Activated CD8-positive, alpha-beta T cell treated with anti-CD3 and anti-CD28 coated beads for 36 hours (primary cell): Measurements from ENCODE around the gene PPFIBP1. TPM values are rescaled to one million over a fixed set of nuclear protein-coding genes. Genes with fewer than 3 reads are reported as not detected.

Experiments
- ATAC-seq: fragments of 200-7000 bp; cut with Tn5 transposase; one replicate; pipeline ENCODE4 v1.10.0; 2021; ENCODE audit warnings: mild to moderate bottlenecking, moderate library complexity
- CTCF ChIA-PET: fragments of 350-600 bp; sonication (Branson Sonifier 250); formaldehyde crosslinking; loops from one replicate; lab custom pipeline; 2021; ENCODE audit warnings: antibody characterized with exemption; lab: Charles Lee
- POLR2A ChIA-PET: fragments of 350-600 bp; sonication (Branson Sonifier 250); formaldehyde crosslinking; loops from one replicate; lab custom pipeline; 2021; ENCODE audit warnings: antibody characterized with exemption; lab: Charles Lee
- DNase-seq: peaks from one replicate; pipeline ENCODE4 v3.0.0-alpha.2; 2020
- H3K27ac Mint-ChIP-seq: one replicate; pipeline ENCODE4 v1.8.0; 2021; ENCODE audit warnings: mild to moderate bottlenecking, mixed read lengths
- H3K27me3 Mint-ChIP-seq: one replicate; pipeline ENCODE4 v1.8.0; 2021; ENCODE audit warnings: mixed read lengths
- H3K36me3 Mint-ChIP-seq: one replicate; pipeline ENCODE4 v1.8.0; 2021; ENCODE audit warnings: low read depth, mixed read lengths
- H3K4me1 Mint-ChIP-seq: one replicate; pipeline ENCODE4 v1.8.0; 2021; ENCODE audit warnings: low read depth, mixed read lengths
- H3K4me3 Mint-ChIP-seq: one replicate; pipeline ENCODE4 v1.8.0; 2021; ENCODE audit warnings: mild to moderate bottlenecking, moderate library complexity, mixed read lengths
- H3K9me3 Mint-ChIP-seq: one replicate; pipeline ENCODE4 v1.8.0; 2021; ENCODE audit warnings: mixed read lengths
- CTCF ChIP-seq: fragments of 200-600 bp; IDR thresholded peaks from one replicate; pipeline ENCODE4 v1.8.0; 2022; ENCODE audit warnings: antibody characterized with exemption, mild to moderate bottlenecking
- intact Hi-C: fragments of 100-400 bp; cut with micrococcal nuclease; formaldehyde crosslinking; loops from one replicate; pipeline ENCODE4 v1.10.0; 2022
- total RNA-seq, 2 experiments: library from RNA; stranded (reverse); gene quantifications; one replicate each; pipeline ENCODE4 v1.2.3, GENCODE V29; 2021

The PPFIBP1 gene
- total RNA-seq, 2 experiments from 2014 or later, result 6.6 to 8.8 TPM

- ChIA-PET CTCF (interaction anchor here (0.9 to 1.3 kb wide), 2 partner anchors 113 to 284 kb away, joined by 3 to 4 read pairs; no protein-coding TSS in a partner anchor), POLR2A (no interaction called here)
- H3K36me3 Mint-ChIP-seq, result peaks cover 20% of the 10 kb centered on the region
- peak overlapping the region; percentile 15 for H3K4me3 Mint-ChIP-seq
- no peak for TF ChIP-seq CTCF
- ATAC-seq, result no peak
- DNase-seq, result no peak
- peaks cover 6% of the 10 kb centered on the region for H3K27me3 Mint-ChIP-seq
- intact Hi-C loops, result no loop called here
- no peak overlapping the region for H3K27ac Mint-ChIP-seq
- no peaks in the 10 kb centered on the region for H3K9me3 Mint-ChIP-seq
- H3K4me1 Mint-ChIP-seq, result peaks cover 15% of the 10 kb centered on the region
These were observed 185.4 kb downstream of the PPFIBP1 start for GRCh38 chr12:27709212-27709931.

- Mint-ChIP-seq H3K4me1 (peaks cover 19% of the 10 kb centered on the region), H3K27ac (peak overlapping the region; percentile 98), H3K36me3 (peaks cover 20% of the 10 kb centered on the region), H3K27me3 (peaks cover 6% of the 10 kb centered on the region), H3K9me3 (no peaks in the 10 kb centered on the region), H3K4me3 (peak overlapping the region; percentile 90)
- ChIA-PET POLR2A (no interaction called here), CTCF (interaction anchor here (0.9 to 1.3 kb wide), 3 partner anchors 112 to 285 kb away, joined by 3 to 4 read pairs (median 3); no protein-coding TSS in a partner anchor)
- DNase-seq (peak; percentile 4), ATAC-seq (peak; percentile 46)
- TF ChIP-seq CTCF, result no peak
- intact Hi-C loops, result no loop called here
These were observed 186.1 kb downstream of the PPFIBP1 start for GRCh38 chr12:27709932-27710591.

GRCh38 chr12:27710592-27711316, 186.7 kb downstream of the PPFIBP1 start, which contains the start of gene MRPS35:
TSS of gene MRPS35 (plus strand) at chr12:27710832. CDS start at chr12:27710844, 12 bp downstream.
- Mint-ChIP-seq H3K27ac (peak within 1 kb of the TSS; percentile 98), H3K4me1 (peaks cover 19% of the 10 kb centered on the region), H3K9me3 (no peaks in the 10 kb centered on the region), H3K4me3 (peak within 1 kb of the TSS; percentile 90), H3K27me3 (peaks cover 6% of the 10 kb centered on the region), H3K36me3 (peaks cover 20% of the 10 kb centered on the region)
- TF ChIP-seq CTCF, result no peak
- DNase-seq (peak; percentile 92), ATAC-seq (peak; percentile 97)
- ChIA-PET CTCF (interaction anchor here (1.1 to 1.3 kb wide), 2 partner anchors 111 to 276 kb away, joined by 3 to 4 read pairs; no protein-coding TSS in a partner anchor), POLR2A (interaction anchor here (1.0 to 1.1 kb wide), 2 partner anchors 9 to 70 kb away, joined by 3 read pairs; no protein-coding TSS in a partner anchor)
- intact Hi-C loops, result no loop called here

- TF ChIP-seq CTCF, result no peak
- Mint-ChIP-seq H3K27ac (peak overlapping the region; percentile 98), H3K27me3 (peaks cover 6% of the 10 kb centered on the region), H3K9me3 (no peaks in the 10 kb centered on the region), H3K4me1 (peaks cover 20% of the 10 kb centered on the region), H3K36me3 (peaks cover 22% of the 10 kb centered on the region), H3K4me3 (peak overlapping the region; percentile 90)
- intact Hi-C loops, result no loop called here
- peak; percentile 34 for ATAC-seq
- ChIA-PET POLR2A (interaction anchor here (1.0 to 1.1 kb wide), 2 partner anchors 8 to 69 kb away, joined by 3 read pairs; no protein-coding TSS in a partner anchor), CTCF (no interaction called here)
- DNase-seq, result peak; percentile 37
These were observed 187.3 kb downstream of the PPFIBP1 start for GRCh38 chr12:27711317-27711682.
